GM12878 (cell line): ENCODE measurements around the gene MAN2A1.

ENCODE experiments used
- CHD2 ChIP-seq: IDR thresholded peaks from 2 replicates; pipeline ENCODE4 v1.6.1; 2011; ENCODE audit warnings: low read depth, low read length, improper control_type of control experiment, borderline replicate concordance
- CREB1 ChIP-seq: IDR thresholded peaks from 2 replicates; pipeline ENCODE4 v1.6.1; 2012; ENCODE audit warnings: low read depth, mild to moderate bottlenecking, inconsistent platforms
- DPF2 ChIP-seq: fragments of 450-650 bp; IDR thresholded peaks from 2 replicates; pipeline ENCODE4 v1.6.1; 2017; ENCODE audit warnings: mild to moderate bottlenecking
- EZH2 ChIP-seq: IDR thresholded peaks from 2 replicates; pipeline ENCODE4 v1.6.1; 2012; ENCODE audit warnings: low read depth, mild to moderate bottlenecking, control low read depth, inconsistent platforms, low read length, borderline replicate concordance; ENCODE audit not compliant: control insufficient read depth
- NR2C1 ChIP-seq: fragments of 450-650 bp; IDR thresholded peaks from 2 replicates; pipeline ENCODE4 v1.6.1; 2017; ENCODE audit warnings: antibody characterized with exemption, mild to moderate bottlenecking, moderate library complexity
- TF ChIP-seq, protein P1 (sequence below), 3 experiments: IDR thresholded peaks in 2 of 3; conservative IDR thresholded peaks in 1 of 3; 2 replicates each; pipeline ENCODE4 v1.5.1; 2011; ENCODE audit warnings: low read depth in 3 of 3, low read length in 3 of 3, mild to moderate bottlenecking in 3 of 3, control low read depth in 2 of 3, moderate library complexity in 2 of 3, inconsistent platforms in 1 of 3, mixed read lengths in 1 of 3; ENCODE audit not compliant: control insufficient read depth in 2 of 3, insufficient read depth in 1 of 3; ENCODE audit errors: extremely low read depth in 1 of 3

DNA sequence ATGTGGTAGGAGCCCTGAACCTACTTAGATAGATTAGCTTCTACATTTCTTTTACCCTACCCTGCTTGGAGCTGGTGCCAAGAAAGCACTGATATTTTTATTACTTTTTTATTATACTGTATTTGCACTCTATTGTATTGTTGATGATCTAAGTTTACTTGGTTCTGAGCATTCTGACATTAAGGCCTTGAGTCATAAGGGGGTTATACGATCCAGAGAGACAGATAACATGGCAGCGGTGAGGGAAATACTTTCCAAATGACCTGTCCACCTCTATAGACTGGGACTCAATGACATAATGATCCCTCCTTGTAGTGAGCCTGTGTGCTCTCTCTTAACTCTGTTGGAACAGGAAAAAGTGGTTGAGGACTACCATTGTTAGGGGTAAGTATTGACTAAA is 176.3 kb downstream of the MAN2A1 start:
- TF ChIP-seq, protein P1, sequence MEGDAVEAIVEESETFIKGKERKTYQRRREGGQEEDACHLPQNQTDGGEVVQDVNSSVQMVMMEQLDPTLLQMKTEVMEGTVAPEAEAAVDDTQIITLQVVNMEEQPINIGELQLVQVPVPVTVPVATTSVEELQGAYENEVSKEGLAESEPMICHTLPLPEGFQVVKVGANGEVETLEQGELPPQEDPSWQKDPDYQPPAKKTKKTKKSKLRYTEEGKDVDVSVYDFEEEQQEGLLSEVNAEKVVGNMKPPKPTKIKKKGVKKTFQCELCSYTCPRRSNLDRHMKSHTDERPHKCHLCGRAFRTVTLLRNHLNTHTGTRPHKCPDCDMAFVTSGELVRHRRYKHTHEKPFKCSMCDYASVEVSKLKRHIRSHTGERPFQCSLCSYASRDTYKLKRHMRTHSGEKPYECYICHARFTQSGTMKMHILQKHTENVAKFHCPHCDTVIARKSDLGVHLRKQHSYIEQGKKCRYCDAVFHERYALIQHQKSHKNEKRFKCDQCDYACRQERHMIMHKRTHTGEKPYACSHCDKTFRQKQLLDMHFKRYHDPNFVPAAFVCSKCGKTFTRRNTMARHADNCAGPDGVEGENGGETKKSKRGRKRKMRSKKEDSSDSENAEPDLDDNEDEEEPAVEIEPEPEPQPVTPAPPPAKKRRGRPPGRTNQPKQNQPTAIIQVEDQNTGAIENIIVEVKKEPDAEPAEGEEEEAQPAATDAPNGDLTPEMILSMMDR (IDR thresholded peaks at IDR 0.05 in 2 of 3, conservative IDR thresholded peaks at IDR 0.05 in 1 of 3; ENCODE audit: control insufficient read depth in 2 of 3, extremely low read depth in 1 of 3, insufficient read depth in 1 of 3, low read depth in 3 of 3, low read length in 3 of 3): no peak
- no peak for TF ChIP-seq CHD2
- TF ChIP-seq DPF2: no peak
- no peak for TF ChIP-seq EZH2
- no peak for TF ChIP-seq CREB1
- TF ChIP-seq NR2C1: no peak
